HEK293T (cell line): ENCODE data around the gene MGLL.

Experiments
- CTBP1 ChIP-seq: fragments of 450-650 bp; IDR thresholded peaks from 2 replicates; pipeline ENCODE4 v1.6.1; 2016; ENCODE audit warnings: borderline replicate concordance
- FOXA1 ChIP-seq: fragments of 450-650 bp; IDR thresholded peaks from 2 replicates; pipeline ENCODE4 v1.6.1; 2016; ENCODE audit warnings: mild to moderate bottlenecking
- FOXM1 ChIP-seq: fragments of 450-650 bp; IDR thresholded peaks from 2 replicates; pipeline ENCODE4 v1.6.1; 2017; ENCODE audit warnings: mild to moderate bottlenecking, borderline replicate concordance
- LEF1 ChIP-seq: fragments of 450-650 bp; IDR thresholded peaks from 2 replicates; pipeline ENCODE4 v1.6.1; 2017; ENCODE audit warnings: mild to moderate bottlenecking, borderline replicate concordance
- NFRKB ChIP-seq: fragments of 450-650 bp; IDR thresholded peaks from 2 replicates; pipeline ENCODE4 v1.6.1; 2016; ENCODE audit warnings: mild to moderate bottlenecking, moderate library complexity
- SP1 ChIP-seq: fragments of 450-650 bp; IDR thresholded peaks from 2 replicates; pipeline ENCODE4 v1.6.1; 2017
- SUZ12 ChIP-seq: fragments of 450-650 bp; IDR thresholded peaks from 2 replicates; pipeline ENCODE4 v1.6.1; 2016; ENCODE audit warnings: mild to moderate bottlenecking

- TF ChIP-seq NFRKB = no peak
- TF ChIP-seq SP1 = no peak
- TF ChIP-seq FOXA1 = no peak
- no peak for TF ChIP-seq CTBP1
- TF ChIP-seq FOXM1 = no peak
- no peak for TF ChIP-seq LEF1
- no peak for TF ChIP-seq SUZ12
Observed at GRCh38 chr3:127686512-127686894, 135.8 kb downstream of the MGLL start.
